Suprapubic skin (tissue), 4 donors: ENCODE data around the gene ADAMTS7.
"Not testable (repeated sequence)": the region's sequence is repeated elsewhere in the genome, so short reads cannot be mapped to it uniquely, and the experiment has no call there.

Experiments
- EP300 ChIP-seq: sonication (generic); formaldehyde crosslinking; IDR thresholded peaks from one replicate; pipeline ENCODE4 v1.6.1; 2017; ENCODE audit warnings: antibody characterized with exemption
- POLR2AphosphoS5 ChIP-seq, 3 donors: sonication (generic); formaldehyde crosslinking; IDR thresholded peaks; one replicate each; pipeline ENCODE4 v1.6.1; 2017; ENCODE audit warnings: antibody characterized with exemption in 3 of 3

DNA sequence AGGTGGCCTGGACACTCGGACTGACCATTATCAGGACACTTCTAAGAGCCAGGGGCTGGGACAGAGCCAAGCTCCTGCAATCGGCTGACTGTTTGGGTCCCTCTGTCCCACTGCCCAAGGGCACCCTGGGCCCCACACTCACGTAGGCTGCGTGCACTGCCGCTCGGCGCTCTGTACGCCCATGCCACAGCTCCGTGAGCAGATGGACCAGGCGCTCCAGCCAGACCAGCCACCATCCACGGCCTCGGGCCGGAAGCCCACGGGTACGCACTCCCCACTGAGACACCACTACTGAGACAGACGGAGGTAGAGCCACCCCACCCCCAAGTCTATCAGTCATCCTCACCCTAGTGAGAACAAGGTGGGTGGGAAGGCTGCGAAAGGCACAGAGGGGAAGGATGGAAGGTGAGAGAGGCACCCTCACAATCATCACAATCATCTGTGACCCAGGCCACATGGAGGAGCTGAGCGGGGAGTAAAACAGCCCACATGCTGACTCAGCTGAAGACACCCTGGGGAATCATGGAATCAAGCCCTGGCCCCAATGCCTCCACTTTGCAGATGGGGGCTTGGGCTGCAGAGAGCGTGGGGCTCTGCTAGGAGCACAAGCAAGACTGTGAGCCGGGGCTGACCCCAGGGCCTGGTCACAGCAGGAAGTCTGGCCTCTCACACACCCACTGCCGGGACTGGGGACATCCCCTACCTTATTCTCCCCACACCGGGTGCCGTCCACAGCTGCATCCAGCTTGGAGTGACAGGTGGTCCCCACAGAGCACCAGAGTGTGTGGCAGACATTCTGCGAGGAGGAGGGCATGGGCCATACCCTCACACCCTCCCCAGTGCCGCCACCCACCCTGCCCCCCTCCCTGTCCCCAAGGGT lies 35.0 kb downstream of the ADAMTS7 start:
- not testable (repeated sequence) for TF ChIP-seq POLR2AphosphoS5 (IDR thresholded peaks at IDR 0.05); EP300
